NOMO-1 (cell line): ENCODE results near the gene GRB10.
"Not testable (repeated sequence)": the region's sequence is repeated elsewhere in the genome, so short reads cannot be mapped to it uniquely, and the experiment has no call there.

ENCODE experiments used
- DNase-seq, 2 experiments: peaks; one replicate each; lab custom pipeline; 2025; ENCODE audit not compliant: unreplicated experiment in 2 of 2; lab: John Stamatoyannopoulos, UW

GRB10 gene

DNA sequence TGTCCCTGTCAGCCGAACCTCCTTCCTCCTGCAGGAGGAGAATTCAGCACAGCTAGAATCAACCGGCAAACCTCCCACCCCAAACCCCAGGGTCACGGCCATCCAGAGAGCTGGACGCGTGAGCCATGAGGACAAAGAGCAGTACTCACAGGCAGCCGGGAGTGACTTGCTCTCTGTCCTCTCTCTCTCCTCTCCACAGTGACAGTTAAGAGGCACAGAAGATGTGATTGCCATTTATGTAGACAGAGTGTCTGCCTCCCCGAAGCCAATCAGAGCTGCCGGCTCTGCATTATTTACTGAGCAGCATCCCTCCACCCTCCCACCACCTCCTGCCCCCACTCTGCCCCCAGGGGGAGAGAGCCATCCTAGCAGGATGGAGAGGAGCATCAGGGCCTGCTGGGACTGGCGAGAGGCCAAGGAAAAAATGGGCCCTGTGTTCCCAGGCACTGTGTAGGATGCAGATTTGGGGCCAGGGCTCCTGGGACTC lies 221.8 kb downstream of the GRB10 start:
- no peak for DNase-seq

DNA sequence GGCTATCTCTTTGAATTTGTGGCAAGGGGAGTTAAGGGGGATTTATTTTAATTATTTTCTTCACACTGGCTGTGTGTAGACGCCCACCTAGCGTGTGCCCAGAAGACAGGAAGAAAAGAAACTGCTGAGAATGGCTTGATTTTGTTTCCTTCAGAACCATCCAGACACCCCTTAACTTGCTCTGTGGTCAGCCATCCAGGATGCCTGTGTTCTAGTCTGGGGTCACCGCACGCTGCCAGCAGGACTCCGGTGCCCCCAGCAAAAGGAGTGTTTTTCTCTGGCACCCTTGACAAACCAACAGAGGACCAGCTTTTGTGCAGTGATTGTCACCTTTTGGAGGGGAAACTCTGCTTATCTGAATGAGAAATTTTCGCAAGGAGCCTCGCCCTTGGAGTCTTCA lies 222.8 kb downstream of the GRB10 start:
- no peak for DNase-seq

DNA sequence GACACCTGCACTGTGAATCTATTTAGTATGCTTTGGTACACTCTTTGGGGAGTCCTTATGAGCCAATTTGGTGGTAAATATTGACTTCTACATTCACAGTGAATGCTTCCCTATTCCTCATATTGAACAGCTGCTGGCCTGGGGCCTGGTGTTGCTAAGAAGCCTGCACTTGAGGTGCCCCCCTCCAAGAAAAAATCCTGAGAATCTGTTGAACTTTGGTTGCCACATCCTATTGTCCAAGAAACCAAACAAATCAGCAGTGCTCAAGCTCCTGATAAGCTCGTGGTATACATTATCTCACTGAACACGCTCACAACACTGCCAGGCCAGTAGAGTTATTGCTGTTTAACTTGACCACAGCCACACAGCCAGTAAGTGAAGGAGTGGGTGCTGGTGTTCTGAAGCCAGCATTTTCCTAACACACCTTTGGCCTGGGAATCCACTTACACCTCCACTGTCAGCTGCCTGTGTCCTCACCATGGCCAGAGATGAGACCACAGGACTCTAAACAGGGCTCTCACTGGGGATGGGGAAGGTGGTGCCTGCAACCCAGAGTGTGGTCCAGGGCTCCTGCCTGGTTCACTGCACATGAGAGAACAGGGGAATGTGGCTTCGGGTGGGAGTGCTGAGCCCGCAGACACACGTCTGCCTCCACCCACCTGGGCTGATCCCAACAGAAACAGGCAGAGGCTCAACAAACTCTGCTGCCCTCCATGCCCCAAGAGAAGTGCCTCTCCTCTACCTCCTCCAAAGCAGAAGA lies 224.2 kb downstream of the GRB10 start:
- DNase-seq = no peak

DNA sequence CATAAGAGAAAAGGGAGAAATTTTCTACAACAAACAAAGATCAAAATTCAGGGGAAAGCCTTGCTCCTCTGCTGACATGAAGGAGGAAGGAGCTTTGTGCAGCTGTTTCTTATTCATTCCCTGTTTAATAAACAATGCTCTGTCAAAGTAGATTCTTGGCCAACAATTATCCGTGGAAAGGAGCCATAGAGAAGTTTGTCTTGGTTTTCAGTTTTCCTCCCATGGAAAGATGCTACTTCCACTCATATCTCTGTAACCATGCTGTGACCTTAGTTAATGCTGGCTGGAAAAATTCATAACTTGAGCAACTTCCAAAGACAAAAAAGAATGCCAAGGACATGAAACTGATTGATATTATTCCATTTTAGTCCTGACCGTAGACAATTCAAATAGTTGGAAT lies 225.6 kb downstream of the GRB10 start:
- DNase-seq = no peak

DNA sequence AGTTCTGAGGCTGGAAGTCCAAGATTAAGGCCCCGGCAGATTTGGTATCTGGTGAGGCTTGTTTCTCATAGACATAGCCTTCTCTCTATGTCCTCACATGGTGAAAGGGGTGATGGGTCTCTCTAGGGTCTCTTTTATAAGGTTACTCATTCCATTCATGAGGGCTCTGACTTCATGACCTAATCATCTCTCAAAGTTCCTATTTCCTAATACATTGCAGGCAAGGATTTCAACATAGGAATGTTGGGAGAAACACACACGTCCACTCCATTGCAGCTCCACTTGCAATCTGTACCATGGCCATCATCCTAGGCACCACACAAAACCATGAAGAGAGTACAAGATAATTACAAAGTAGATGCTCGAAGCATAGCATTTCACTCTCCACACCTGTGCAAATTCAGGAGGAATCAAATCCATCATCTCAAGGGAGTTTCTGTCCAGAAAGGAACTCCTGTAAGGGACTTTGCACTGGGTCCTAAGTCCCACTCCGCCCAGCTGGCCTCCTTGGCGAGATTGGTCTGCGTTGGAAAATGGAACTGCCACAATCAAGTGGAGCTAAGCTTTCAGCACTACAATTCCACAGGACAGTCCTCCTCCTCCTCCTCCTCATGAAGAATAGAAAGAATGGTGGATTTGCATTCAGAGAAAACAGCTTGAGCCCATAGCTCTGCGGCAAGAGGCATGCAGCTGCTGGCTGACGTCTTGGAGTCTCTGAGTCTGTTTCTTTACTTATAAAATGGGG lies 226.3 kb downstream of the GRB10 start:
- DNase-seq = no peak

DNA sequence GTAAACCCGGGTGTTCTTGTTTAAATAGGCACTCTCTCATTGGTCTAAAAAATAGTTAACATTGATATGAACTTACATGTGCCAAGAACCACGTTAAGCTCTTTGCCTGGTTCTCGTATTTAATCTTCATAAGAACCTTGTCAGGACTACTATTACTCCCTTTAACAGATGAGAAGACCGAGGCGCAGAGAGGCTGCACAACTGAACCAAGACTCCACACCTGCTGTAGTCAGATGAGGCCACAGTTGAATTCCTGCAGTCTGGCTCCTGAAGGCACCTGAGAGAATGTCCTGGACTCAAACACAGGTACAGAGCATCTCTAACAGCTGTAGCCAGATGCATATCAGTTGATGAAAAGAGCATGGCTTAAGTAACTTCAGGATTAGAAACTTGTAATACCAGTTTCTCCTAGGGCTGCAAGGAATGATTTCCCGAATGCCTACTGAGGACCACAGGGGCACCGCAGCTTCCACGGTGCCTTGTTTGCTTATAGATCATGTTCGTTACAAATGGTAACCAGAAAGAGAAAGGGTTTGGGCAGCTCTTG lies 227.0 kb downstream of the GRB10 start:
- DNase-seq = no peak

DNA sequence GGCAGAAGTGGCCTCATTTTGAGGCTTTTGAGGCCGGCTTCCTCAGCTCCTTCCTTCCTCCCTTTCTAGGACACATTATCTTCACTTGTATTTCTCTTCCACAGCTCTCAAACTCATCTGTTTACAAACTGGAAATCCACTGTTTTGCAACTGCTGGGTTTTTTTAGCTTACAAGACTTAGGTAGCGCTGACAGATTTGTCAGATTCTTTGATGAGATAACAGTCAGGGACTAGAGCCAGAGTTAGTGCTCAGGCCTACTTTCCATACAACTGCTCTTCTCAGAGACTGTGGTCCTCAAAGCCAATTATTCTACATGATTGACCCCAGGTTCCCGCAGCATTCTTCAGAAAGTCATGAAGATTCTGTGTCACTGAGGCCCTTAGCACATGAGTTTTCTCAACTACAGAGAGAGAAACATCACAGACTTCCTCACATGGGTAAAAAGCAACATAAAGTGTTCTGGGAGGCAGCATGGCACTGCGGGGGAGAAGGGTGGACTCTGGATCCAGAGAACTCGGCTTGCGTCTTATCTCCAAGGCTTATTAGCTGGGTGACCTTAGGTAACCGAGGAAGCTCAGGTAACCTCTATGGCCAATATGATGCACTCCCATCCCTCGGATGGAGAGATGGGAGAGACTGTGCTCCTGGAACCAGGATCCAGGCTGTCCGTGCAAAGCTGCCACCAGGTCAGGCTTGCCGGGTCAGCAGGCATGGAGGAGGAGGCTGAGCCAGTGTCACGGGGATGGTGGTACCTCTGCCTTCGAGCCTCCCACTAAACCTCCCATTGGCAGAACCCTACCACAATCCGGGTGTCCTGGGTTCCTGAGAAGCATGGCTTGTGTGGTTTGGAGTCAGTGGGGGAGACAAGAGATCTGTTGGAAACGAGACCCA lies 228.0 kb downstream of the GRB10 start:
- no peak for DNase-seq

DNA sequence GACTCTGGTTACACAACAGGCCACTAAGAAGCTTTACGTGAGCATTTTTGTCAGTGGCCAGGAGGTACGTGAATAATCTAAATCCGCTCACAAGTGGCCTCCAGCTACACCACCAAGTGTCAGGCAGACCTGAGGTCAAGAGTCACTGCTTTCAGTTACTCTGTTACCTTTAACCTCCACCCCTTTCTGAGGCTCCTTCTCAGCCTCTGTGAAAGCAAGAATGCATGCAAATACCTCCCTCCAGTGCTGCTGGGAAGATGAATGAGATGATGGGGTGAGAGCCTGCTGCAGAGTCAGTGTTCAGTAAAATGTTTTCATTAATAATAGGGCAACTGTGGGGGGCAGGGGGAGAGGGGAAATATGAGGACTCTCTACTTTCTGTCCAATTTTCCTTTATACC lies 228.7 kb downstream of the GRB10 start:
- DNase-seq = no peak

DNA sequence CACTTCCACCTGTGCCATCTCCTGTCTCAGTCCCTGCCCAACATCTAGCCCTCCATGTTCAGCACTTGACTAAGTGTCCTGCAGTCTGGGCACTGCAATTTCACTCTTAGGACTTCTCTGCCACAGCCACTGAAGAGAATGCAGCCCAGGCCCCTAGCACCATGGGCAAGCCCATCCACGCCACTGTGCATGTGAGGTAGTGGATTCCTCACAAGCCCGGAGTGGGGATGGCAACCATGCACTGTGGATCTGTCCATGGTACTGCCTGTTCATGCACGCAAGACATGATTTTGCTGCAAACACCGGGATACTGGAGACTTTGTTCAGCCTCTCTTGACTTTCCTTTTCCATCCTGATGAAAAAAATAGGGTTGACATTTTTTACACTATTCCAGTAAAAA lies 229.8 kb downstream of the GRB10 start:
- no peak for DNase-seq

DNA sequence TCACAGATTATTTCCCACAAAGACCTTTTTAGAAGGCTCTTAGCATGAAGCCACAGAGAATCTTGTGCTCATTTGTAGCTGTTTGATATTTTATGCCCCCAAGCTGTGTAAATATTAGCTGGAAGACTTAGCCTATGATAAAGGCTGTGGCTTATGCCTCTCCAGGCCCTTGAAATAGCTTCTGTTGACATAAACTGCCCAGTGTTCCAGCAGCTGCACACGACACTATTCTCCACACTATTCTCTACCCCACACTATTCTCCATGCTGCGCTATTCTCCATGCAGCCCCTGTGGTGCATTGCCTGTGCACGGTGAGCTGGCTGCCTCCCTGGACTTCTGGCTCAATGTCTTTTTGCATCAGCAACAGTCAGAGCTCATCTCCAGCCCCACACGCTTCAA lies 230.6 kb downstream of the GRB10 start:
- DNase-seq = no peak

DNA sequence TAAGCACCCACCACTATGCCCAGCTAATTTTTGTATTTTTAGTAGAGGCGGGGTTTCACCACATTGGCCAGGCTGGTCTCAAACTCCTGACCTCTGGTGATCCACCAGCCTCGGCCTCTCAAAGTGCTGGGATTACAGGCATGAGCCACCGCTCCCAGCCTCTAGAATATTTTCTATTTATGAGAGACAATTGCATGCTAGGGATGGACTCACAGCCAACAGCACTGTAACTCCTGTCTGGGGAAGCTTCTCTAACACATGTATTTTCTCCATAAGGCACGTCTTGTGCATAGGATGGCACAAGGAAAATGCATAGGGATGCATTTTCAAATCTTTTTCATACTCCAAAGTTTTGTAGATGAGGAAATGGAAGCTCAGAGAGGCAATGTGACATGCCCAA lies 237.1 kb downstream of the GRB10 start:
- not testable (repeated sequence) for DNase-seq

DNA sequence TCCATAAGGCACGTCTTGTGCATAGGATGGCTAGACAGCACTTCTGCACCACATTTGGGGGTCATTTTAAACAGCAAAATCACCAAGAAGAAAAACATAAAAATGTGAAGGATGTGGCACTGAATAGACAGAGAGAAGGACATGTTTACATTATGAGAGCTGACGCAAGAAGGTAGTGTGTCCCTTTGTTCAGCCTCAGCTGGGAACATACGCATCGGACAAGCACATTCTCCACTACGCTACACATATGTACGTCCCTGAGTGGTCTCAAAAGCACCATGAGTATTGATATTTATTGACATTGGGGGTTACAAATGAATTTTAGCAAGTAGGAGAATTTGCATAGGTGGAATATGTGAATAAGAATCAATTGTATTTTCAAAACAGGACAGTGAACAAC lies 237.7 kb downstream of the GRB10 start:
- DNase-seq = no peak

DNA sequence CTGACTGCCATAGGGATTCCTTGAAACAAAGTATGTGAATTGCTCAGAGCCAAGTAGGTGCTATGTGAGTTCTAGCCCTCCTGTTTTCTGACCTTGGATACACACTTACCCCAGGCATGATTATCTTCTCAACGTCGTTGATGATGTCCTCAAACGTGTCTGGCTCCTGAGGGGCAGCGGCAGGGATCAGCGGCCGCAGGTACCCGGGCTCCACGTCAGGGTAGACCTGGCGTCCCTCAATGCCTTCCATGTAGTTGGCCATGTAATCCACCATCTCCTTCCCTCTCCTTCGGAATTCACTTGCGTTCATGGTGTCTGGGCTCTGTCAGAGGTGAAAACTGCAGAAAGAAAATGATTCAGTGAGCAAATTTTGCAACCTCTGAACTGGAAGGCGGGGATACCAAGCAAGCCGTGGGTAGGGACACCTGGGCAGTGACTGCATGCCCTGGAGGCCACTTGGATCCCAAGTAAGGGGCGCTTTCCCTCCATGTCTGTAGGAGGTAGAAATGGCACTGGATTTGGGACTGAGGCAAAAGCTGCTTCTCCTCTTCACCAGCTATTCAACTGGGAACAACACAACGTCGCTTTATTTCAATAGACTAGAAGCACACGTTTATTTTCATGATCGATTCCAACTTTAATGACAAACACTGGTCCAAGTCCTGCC lies 238.8 kb downstream of the GRB10 start:
- no peak for DNase-seq

DNA sequence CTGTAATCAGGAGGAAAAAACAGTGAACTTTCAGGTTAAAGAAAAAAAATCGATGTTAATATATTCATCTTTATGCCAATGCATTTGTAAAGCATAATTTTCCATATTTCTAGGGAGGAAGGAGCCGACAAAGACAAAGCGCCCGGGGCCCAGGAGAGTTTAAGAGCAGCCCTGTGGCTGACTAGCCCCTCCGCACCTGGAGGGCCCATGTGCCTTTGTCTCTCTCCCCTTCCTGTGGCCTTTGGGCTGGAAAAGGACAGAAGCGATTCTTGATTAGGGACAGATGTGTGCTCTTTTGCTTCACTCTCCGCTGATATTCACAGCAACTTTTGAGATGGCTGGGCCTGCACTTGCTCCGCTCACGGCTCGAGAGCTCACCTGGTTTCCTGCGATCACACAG lies 240.6 kb downstream of the GRB10 start:
- DNase-seq = no peak

DNA sequence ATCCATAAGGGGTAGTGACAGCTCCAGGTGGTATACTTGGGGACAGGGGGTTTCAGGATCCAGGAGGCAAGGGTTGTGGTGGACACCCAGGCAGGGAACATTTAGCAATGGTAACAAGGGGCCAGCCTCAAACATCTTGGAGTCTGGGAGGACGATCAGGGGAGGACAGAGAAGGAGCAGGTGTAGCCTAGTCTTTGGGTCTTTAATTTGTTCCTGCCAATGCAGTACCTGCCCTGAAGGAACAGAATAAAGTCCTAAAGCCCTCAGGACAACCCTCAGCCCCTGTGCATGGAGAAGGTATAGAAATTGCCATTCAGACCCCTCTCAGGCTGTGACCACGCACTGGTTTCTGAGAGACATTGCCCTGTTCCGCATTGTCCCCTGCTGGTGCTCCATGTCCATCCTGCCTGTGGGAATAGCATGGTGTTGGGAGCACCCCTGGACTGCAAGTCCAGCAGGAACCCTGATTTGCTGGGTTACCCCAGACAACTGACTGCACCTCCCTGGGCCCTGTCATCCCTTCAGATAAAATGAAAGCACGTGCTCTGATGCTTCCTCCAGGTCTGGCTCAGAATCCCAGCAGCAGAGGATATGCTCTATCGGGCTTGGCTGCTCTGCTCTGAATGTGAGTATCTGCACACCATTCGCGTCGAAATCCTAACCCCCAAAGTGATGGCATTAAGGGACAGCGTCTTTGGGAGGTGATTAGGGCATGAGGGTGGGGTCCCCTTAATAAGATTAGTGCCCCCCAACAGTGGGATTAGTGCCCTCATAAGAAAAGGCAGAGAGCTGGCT lies 241.7 kb downstream of the GRB10 start:
- no peak for DNase-seq
